Left lung (tissue), 10 donors: ENCODE results near the gene CNBP. TPM values are rescaled to one million over a fixed set of nuclear protein-coding genes. Genes with fewer than 3 reads are reported as not detected.

Experiments
- ATAC-seq: fragments of 200-7000 bp; cut with Tn5 transposase; one replicate; pipeline ENCODE4 v1.9.1; 2020; ENCODE audit warnings: moderate library complexity
- DNase-seq, 4 donors: peaks; one replicate each; pipeline ENCODE4 v3.0.0-alpha.2; 2013 to 2020
- H3K27ac ChIP-seq, 2 donors: fragments of 200-600 bp; sonication (generic) in 1 of 2; one replicate each; pipeline versions ENCODE4 v1.5.0 to v1.8.0; 2020 to 2021
- H3K27me3 ChIP-seq, 2 donors: fragments of 200-600 bp; sonication (generic) in 1 of 2; one replicate each; pipeline versions ENCODE4 v1.5.0 to v1.8.0; 2020 to 2021
- H3K36me3 ChIP-seq, 2 donors: fragments of 200-600 bp; sonication (generic) in 1 of 2; one replicate each; pipeline versions ENCODE4 v1.5.0 to v1.8.0; 2020 to 2021
- H3K4me1 ChIP-seq, 2 donors: fragments of 200-600 bp; one replicate each; pipeline ENCODE4 v1.8.0; 2021
- H3K4me3 ChIP-seq, 2 donors: fragments of 200-600 bp; sonication (generic) in 1 of 2; one replicate each; pipeline versions ENCODE4 v1.5.0 to v1.8.0; 2020 to 2021; ENCODE audit warnings: mild to moderate bottlenecking in 1 of 2
- H3K9me3 ChIP-seq, 2 donors: fragments of 200-600 bp; sonication (generic) in 1 of 2; one replicate each; pipeline versions ENCODE4 v1.5.0 to v1.8.0; 2020 to 2021
- intact Hi-C, 2 donors: fragments of 100-400 bp; cut with DNase I; formaldehyde crosslinking; loops; one replicate each; pipeline versions ENCODE4 v1.11.2 to v1.14.2; 2022
- polyA plus RNA-seq, 6 donors: library from polyadenylated mRNA; unstranded; fragments of 120-200 nt; gene quantifications; one replicate each; pipeline ENCODE4 v1.2.1, GENCODE V29; 2013; ENCODE audit not compliant: insufficient read length in 6 of 6
- total RNA-seq, 2 donors: library from RNA; stranded (reverse); fragmentation: NEBNext Ultra II Directional; extraction: Animal tissue kit (Norgen Biotek cat#: 25700); gene quantifications; one replicate each; pipeline ENCODE4 v1.2.1, GENCODE V29; 2021
- TF ChIP-seq, protein P1 (sequence below), 2 donors: fragments of 200-600 bp; sonication (generic) in 1 of 2; IDR thresholded peaks; one replicate each; pipeline versions ENCODE4 v1.5.0 to v1.8.0; 2021; ENCODE audit warnings: antibody characterized with exemption in 2 of 2
- donor health status: DM: no; HTN: yes; CAD: no.
- donor health status: DM: no; HTN: no; CAD: no.

CNBP gene
- total and polyA plus RNA-seq, 8 donors, result 221 to 450 (median 417) TPM

DNA sequence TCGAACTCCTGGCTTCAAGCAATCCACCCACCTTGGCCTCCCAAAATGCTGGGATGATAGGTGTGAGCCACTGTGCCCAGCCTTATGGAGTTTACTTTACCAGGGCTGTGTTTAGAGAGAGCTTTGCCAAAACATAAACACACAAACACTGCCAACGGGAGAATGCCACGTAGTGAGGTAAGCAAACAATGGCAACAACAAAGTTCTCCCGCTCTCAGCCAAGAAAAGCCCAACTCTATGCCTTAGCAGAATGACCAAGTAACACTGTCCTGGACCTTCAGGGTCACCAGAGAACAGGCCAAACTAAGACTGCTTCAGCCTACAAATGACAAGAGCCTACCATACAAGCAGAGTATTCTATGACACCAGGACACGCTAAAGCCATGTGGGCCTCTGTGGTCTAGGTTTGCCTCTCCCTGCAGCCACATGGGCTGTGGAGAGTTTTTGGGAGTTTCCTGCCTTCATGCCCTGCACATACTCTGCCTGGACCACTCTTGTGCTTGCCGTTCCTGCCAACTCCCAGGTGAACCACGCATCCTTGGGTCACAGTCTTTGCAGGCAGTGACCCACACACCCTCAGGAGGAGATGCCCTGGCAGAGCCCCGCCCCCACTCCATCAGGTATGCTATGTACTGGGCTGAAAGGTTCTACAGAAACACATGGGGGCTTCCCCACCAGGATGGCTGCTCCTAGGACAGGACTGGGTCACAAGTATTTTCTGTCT, 21.6 kb upstream of the CNBP start:
- H3K4me1 ChIP-seq, result peaks cover 0 to 2% of the 10 kb centered on the region in 2 donors
- intact Hi-C loops, result no loop called here
- H3K27ac ChIP-seq, result no peak overlapping the region
- no peaks in the 10 kb centered on the region for H3K9me3 ChIP-seq
- no peak for ATAC-seq
- H3K36me3 ChIP-seq, result no peaks in the 10 kb centered on the region
- no peak for DNase-seq
- H3K4me3 ChIP-seq, result no peak overlapping the region
- TF ChIP-seq, protein P1, sequence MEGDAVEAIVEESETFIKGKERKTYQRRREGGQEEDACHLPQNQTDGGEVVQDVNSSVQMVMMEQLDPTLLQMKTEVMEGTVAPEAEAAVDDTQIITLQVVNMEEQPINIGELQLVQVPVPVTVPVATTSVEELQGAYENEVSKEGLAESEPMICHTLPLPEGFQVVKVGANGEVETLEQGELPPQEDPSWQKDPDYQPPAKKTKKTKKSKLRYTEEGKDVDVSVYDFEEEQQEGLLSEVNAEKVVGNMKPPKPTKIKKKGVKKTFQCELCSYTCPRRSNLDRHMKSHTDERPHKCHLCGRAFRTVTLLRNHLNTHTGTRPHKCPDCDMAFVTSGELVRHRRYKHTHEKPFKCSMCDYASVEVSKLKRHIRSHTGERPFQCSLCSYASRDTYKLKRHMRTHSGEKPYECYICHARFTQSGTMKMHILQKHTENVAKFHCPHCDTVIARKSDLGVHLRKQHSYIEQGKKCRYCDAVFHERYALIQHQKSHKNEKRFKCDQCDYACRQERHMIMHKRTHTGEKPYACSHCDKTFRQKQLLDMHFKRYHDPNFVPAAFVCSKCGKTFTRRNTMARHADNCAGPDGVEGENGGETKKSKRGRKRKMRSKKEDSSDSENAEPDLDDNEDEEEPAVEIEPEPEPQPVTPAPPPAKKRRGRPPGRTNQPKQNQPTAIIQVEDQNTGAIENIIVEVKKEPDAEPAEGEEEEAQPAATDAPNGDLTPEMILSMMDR (IDR thresholded peaks at IDR 0.05), result no peak
- no peaks in the 10 kb centered on the region for H3K27me3 ChIP-seq

DNA sequence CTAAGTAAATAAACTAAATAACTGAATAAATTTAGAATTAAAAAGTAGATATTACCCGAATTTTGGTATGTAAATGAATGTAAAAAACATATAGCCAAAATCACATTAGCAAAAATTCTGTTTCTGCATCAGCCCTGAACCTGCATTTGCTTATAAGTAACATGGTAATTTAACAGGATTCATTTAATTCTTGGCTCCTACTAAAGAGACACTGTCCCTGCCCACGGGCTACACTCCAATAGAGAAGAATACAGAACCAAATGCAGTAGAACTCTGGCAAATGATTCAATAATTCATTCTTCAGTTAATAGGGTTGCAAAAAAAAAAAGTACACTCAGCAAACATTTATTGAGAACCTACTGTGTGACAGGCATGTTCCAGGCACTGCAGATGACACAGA, 20.8 kb upstream of the CNBP start:
- TF ChIP-seq, protein P1 (IDR thresholded peaks at IDR 0.05), result no peak
- Histone ChIP-seq H3K4me1 (peaks cover 0 to 2% of the 10 kb centered on the region in 2 donors), H3K4me3 (no peak overlapping the region), H3K27ac (no peak overlapping the region), H3K36me3 (no peaks in the 10 kb centered on the region), H3K9me3 (no peaks in the 10 kb centered on the region), H3K27me3 (no peaks in the 10 kb centered on the region)
- intact Hi-C loops, result no loop called here
- DNase-seq (no peak), ATAC-seq (no peak)

DNA sequence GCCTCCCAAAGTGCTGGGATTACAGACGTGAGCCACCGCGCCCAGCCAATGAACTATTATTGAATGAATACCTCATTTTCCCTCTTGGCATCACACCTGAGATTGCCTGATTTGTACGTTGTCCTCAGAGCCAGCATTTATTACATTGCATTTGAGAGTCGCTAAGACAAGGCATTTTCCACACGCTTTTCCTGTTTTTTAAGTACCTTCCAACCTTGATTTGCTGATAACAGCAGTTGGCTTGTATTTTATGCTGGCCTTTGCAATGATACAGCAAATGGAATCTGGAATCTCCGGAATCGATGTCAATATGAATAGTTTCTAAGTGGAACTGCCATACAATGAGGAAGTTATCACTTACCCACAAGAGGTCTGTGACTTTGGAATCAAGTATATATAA, 15.7 kb upstream of the CNBP start:
- Histone ChIP-seq H3K4me1 (peaks cover 0 to 40% of the 10 kb centered on the region in 2 donors), H3K27ac (no peak overlapping the region), H3K9me3 (no peaks in the 10 kb centered on the region), H3K4me3 (no peak overlapping the region), H3K36me3 (no peaks in the 10 kb centered on the region), H3K27me3 (no peaks in the 10 kb centered on the region)
- DNase-seq (no peak), ATAC-seq (no peak)
- intact Hi-C loops, result no loop called here
- TF ChIP-seq, protein P1 (IDR thresholded peaks at IDR 0.05), result no peak

DNA sequence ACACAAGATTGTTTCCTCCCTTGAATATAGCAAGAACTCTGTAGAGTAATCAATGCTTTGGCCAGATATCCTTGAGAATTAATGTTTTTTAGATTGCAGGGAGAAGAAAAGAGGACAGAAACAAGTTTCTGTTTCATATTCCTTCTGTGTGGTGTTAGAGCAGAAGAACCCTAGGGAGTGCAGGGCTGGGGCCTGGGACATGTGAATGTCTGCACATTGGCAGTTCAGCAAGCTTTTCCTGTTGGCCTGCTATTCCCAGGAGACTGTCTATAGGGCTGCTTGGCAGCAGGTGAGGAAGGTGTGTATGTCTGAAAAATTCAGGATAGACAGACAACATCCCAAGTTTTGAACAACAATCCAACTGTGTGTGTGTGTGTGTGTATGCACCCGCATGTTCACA, 13.6 kb upstream of the CNBP start:
- Histone ChIP-seq H3K36me3 (no peaks in the 10 kb centered on the region), H3K27ac (peak overlapping the region in 1 of 2 donors; percentile 89), H3K4me3 (no peak overlapping the region), H3K9me3 (no peaks in the 10 kb centered on the region), H3K27me3 (no peaks in the 10 kb centered on the region), H3K4me1 (peaks cover 0 to 37% of the 10 kb centered on the region in 2 donors)
- TF ChIP-seq, protein P1 (IDR thresholded peaks at IDR 0.05), result no peak
- ATAC-seq (no peak), DNase-seq (no peak)
- intact Hi-C loops, result no loop called here

DNA sequence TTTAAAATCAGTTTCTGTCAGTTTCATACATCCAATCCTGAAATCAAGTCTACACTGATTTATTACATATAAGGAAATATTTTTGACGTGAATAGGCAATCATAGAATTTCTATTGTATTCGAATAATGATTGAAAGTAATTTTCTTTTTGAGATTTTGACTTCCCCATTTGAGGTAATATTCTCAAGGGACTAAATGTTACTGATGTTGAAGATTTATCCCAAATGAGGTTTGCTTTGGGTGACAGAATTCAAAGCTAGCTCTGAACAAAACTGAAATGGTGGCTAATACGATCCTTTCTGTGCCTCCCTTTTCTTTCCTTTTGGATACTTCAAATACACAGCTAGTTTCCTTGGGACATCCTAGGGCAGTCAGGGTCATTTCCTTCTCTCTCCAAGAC, 12.9 kb upstream of the CNBP start:
- TF ChIP-seq, protein P1 (IDR thresholded peaks at IDR 0.05), result no peak
- H3K9me3 ChIP-seq, result no peaks in the 10 kb centered on the region
- ATAC-seq (no peak), DNase-seq (no peak)
- peaks cover 0 to 37% of the 10 kb centered on the region in 2 donors for H3K4me1 ChIP-seq
- intact Hi-C loops, result no loop called here
- H3K27me3 ChIP-seq, result no peaks in the 10 kb centered on the region
- H3K36me3 ChIP-seq, result no peaks in the 10 kb centered on the region
- peak overlapping the region; percentile 77 to 89 for H3K27ac ChIP-seq
- H3K4me3 ChIP-seq, result no peak overlapping the region
